Dedifferentiated amniotic fluid mesenchymal stem cell (primary cell): Measurements from ENCODE around the gene TMF1.
A peak's percentile ranks its signal among the peaks of the same experiment; 100 is the strongest.

ENCODE experiments used
- DNase-seq: peaks from one replicate; pipeline ENCODE4 v3.0.0-alpha.2; 2016; ENCODE audit errors: extremely low spot score

The TMF1 gene

GRCh38 chr3:69014022-69014580 is 38.0 kb downstream of the TMF1 start:
- DNase-seq: no peak

GRCh38 chr3:69013253-69014021 is 38.7 kb downstream of the TMF1 start, which contains the start of gene EOGT:
Gene EOGT (minus strand): TSS chr3:69013684. CDS start chr3:69009846, 3,838 bp downstream.
- DNase-seq: peak; percentile 63

- DNase-seq: no peak
These were observed 39.3 kb downstream of the TMF1 start for GRCh38 chr3:69012800-69013252.

- DNase-seq: no peak
These were observed 39.9 kb downstream of the TMF1 start for GRCh38 chr3:69012100-69012799.

- no peak for DNase-seq
These were observed 40.9 kb downstream of the TMF1 start for GRCh38 chr3:69011096-69011730.

GRCh38 chr3:69009559-69010410 is 42.3 kb downstream of the TMF1 start:
- DNase-seq: peak; percentile 84

GRCh38 chr3:69008980-69009379 is 43.2 kb downstream of the TMF1 start:
- no peak for DNase-seq

- no peak for DNase-seq
These were observed 46.2 kb downstream of the TMF1 start for GRCh38 chr3:69005791-69006482.

GRCh38 chr3:69005071-69005790 is 46.9 kb downstream of the TMF1 start:
- DNase-seq: no peak

- no peak for DNase-seq
These were observed 48.0 kb downstream of the TMF1 start for GRCh38 chr3:69004138-69004537.

- DNase-seq: no peak
These were observed 52.5 kb downstream of the TMF1 start for GRCh38 chr3:68999605-69000004.

- no peak for DNase-seq
These were observed 53.0 kb downstream of the TMF1 start for GRCh38 chr3:68999158-68999557.

- no peak for DNase-seq
These were observed 54.2 kb downstream of the TMF1 start for GRCh38 chr3:68997887-68998286.

- no peak for DNase-seq
These were observed 55.7 kb downstream of the TMF1 start for GRCh38 chr3:68996356-68996995.

- DNase-seq: peak; percentile 57
These were observed 63.4 kb downstream of the TMF1 start for GRCh38 chr3:68988740-68989139.

GRCh38 chr3:68987322-68987721 is 64.8 kb downstream of the TMF1 start:
- DNase-seq: no peak

- no peak for DNase-seq
These were observed 65.5 kb downstream of the TMF1 start for GRCh38 chr3:68986496-68987208.

GRCh38 chr3:68985146-68985790 is 66.9 kb downstream of the TMF1 start:
- DNase-seq: no peak
